Caki2 (cell line): ENCODE measurements around the gene AREL1. TPM values are rescaled to one million over a fixed set of nuclear protein-coding genes. Genes with fewer than 3 reads are reported as not detected.

ENCODE experiments used
- DNase-seq: peaks from one replicate; pipeline ENCODE4 v3.0.0-alpha.2; 2015; ENCODE audit warnings: low read depth
- in situ Hi-C: cut with HindIII; loops from 2 replicates; pipeline ENCODE4 v1.10.0; 2016; ENCODE audit warnings: low sequenced_read_pairs, low pct_unique_long_range_greater_than_20kb, mixed read lengths
- total RNA-seq: library from RNA; depleted of rRNA; stranded (reverse); fragments of >200 nt; shearing (Covaris generic); gene quantifications from 2 replicates; pipeline ENCODE4 v1.2.3, GENCODE V29; 2014; ENCODE audit warnings: low replicate concordance

AREL1 gene
- total RNA-seq, 1 experiment from 2014 or later = 15.2 TPM

DNA sequence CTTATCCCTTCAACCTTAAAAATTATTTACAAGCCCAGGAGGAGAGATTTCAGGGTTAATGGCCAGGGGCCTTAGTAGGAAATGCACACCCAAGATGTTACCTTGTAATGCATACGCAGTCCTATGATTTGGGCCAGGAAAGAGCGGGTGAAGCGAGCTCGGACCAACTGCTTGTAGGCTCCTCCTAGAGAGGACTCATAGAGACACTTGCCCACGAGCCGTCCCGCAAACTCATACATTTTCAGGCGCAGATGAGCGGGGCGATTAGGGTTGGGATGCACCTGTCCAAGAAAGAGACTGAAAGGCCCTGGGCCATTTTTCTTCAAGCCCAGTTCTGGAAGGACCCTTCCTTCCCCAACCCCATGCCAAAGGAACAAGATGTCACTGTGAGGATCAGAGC lies 43.0 kb downstream of the AREL1 start:
- in situ Hi-C loops = no loop called here
- no peak for DNase-seq

DNA sequence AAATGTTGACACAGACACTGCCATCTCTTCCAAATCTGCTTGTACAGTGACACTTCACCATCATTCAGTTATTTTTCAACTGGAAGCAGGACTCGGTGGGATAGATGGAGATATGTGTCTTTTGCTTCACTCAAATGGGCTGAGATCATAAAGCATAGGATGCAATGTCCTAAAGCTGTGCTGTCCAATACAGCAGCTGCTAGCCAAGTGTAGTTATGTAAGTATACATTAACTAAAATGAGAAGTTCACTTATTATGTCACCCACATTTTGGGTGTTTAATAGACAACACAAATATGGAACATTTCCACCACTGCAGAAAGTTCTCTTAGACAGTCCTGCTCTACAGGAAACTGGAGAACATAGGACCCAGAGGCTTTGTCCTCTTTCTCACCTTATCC lies 43.6 kb downstream of the AREL1 start:
- in situ Hi-C loops = no loop called here
- no peak for DNase-seq

DNA sequence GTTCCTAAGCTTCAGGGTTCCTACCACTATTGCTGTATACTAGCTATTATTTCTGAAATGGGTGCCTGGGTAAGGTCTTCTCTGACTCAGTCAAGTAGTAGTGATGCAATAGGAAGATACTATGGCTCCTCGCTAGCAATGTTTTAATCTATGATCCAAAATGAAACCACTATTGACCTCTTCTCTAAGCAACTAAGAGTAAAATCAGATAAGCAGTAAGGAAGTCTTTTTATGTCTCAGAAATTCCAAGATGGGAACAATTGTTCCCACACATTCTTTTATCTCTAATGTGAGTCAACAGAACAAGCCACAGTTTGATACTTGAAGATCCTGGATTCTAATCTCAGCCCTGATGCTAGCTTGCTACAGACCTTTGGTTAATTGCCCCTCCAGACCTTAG lies 45.1 kb downstream of the AREL1 start:
- in situ Hi-C loops = no loop called here
- no peak for DNase-seq

DNA sequence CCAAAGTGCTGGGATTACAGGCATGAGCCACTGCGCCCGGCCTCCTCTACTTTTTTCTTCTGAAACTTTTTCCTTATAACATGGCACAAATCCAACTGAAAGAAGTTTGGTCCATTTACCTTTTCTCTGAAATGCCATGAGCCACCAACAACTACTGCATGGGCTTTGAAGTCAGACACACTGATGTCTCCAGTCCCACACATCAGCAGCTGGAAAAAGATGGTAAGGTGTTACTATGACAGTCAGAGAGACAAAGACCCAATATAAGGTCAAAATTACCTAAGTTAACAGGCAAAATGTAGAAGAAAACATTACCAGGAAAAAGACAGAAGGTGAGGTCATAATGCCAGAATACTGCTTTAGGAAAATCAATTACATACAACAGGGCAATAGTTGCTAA lies 48.2 kb downstream of the AREL1 start:
- in situ Hi-C loops = no loop called here
- DNase-seq = no peak

DNA sequence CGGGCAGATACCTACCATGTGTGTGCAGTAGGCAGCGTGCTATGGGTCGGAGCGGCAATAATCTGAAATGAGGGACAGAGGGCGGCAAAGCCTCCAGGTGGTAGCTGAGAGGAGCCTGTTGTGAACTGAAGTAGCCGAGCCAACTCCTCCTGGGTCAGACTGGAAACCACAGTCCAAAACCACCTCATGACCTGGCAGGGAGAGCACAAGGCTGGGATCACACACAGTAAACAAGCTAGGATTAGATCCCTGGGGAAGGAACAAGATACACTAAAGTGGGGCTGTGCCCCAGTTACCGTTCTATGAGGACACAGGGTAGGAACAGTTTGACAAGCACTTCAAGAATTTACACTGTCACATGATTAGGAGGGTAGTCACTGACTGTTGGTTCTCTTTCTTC lies 49.0 kb downstream of the AREL1 start:
- DNase-seq = no peak
- in situ Hi-C loops = no loop called here

DNA sequence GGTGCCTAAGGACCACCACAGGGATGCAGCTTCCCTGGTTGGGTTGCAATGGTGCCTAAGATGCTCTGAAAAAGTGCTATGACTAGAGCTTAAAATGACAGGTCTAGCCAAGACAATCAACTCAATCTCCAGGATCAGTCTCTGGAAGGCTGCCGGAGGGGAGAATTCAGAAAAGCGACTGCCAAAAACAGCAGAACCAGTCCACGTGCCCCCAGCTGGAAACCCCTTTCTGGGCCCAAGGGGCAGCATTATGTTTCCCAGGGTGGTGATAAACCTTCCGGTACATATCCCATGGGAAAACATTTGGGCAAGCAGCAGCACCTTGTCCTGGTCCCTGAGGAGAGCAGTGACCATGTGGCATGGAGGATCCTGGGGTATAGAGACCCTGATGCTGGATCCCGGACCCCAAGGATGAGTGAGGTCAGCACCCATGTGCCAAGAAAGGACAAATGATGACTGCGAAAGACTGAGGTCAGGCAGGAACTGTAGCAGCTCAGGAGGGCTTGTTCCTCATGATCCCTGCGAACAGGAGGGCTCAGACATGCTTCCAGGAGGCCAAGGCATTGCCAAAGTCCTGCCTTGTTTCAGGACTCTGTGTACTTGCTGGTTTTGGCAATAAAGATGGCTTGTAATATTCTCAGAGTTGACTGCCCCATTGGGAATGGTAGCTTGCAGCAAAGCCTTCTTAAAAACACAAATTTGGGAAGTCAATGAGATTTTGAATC lies 51.0 kb downstream of the AREL1 start:
- in situ Hi-C loops = no loop called here
- DNase-seq = no peak

DNA sequence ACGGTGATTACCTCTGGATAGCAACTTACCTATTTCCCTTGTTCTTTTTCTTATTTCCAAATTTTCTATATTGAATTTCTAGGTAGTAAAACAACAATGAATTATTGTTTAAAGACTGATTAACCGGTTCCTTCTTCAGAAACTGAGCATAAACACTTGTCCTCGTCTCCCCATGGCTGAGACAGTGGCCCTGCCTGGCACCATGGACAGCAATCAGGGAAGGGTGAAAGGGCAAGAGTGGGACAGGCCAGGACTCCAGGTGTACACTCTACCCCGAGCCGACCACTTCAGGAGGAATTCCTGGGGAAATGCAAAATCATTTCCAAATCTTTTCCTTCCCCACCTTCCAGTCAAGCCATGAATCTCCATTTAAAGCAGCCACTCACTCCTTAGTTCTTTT lies 52.0 kb downstream of the AREL1 start:
- no peak for DNase-seq
- in situ Hi-C loops = no loop called here

DNA sequence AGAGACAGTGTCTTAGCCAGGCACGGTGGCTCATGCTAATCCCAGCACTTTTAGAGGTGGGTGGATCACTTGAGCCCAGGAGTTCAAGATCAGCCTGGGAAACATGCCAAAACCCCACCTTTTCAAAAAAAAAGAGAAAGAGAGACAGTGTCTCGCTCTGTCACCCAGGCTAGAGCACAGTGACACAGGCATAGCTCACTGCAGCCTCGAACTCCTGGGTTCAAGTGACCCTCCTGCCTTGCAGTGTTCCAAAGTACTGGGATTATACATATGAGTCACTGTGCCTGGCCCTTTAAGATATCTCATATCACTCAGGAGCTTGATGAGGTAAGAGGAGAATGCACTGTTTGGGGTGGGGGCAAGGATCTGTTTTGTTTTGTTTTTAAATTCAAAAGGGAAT lies 52.7 kb downstream of the AREL1 start:
- DNase-seq = peak; percentile 24
- in situ Hi-C loops = no loop called here

DNA sequence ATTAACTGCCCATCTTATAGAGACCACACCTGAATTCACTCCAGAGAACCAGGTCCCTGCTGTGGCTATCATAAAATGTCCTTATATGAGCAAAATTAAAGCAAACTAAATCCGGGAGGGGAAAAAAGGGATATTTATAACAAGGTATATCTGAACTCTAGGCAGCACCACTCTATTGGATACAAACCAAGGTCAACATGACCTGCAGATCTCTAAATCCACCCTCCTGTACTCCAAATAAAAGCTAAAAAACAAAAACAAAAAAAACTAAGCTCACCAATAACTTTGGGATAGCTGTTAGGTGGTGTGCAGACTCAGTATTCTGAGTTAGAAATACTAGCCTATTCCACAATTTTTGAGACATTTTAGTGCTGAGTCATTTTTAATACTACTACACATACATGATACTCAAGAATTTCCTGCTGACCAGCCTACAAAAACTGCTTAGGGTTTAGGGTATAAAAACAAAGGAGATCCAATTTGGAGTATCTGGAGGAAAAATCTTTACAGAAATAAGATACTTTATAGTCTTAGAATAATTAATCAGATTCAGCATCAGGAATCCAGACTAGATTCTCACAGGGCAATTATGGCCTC lies 54.2 kb downstream of the AREL1 start:
- in situ Hi-C loops = no loop called here
- DNase-seq = no peak

DNA sequence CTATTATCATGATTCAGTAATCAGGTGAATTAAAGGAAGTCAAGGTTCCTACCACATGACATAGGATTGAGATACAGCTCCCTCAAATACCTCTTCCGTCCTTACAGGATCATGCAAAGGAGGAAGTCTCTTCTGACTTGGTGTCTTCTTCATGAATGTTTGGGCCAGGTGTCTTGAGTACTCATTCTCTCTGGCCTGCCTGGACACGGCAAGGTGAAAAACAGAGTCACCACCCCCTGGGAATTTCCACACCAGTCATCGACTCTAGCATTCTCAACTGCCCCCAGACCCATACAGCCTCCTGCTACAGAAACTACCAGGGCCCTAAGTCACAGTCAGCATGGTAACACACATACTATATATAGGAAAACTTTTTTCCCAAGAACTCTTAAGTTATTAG lies 55.9 kb downstream of the AREL1 start:
- DNase-seq = no peak
- in situ Hi-C loops = no loop called here

DNA sequence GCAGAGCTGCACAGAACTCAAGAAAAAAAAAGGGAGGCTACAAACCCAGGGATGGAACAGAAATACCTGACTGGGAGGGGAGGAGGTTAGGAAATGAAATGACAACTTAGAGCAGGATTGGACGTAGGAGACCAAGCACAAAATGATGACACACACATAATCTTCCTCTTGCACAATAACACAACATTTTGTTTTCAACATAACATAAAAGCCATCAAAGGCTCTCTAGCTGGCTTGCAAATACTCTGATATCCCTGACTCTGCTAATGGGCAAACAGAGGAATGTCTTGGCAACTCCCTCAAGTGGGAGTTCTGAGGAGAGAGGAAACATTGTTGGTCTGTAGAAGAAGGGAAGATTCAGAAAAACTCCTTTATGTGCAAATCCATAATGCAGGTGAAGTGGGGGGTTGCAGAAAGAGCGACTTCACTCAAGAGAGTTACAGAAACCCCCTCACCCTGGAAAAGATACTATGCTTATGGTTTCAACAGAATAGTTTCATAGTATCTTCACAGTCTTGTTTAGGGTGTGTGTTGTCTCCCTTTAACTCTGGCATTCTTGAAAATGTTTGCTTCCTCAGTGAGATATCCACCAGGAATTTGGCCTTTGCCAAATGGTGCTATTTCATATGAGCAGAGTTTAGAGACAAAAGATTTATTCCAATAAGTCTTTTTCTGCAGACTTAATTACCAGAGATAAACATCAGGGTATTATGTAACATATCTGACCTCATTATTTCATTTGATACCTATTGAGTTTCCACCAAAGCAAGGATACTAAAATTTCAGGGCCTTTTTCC lies 57.1 kb downstream of the AREL1 start:
- no peak for DNase-seq
- in situ Hi-C loops = no loop called here

DNA sequence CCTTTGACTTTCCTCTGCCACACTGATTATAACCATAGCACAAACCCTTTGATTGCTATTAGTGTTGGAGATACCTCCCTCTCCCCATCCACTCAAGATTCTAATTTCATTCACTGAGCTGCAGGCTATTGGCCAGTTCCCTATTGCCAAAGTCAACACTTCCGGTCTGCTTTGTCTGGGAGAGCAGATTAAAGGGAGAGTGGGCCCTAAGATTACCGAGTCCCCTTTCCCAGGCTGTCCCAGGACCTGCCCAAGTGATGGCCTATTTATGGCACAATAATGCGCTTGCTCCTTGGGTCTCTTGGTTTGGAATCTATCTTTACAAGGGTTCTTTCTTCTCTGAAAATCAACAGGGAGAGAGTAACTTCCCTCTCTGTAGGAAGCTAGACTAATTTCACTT lies 57.9 kb downstream of the AREL1 start:
- no peak for DNase-seq
- in situ Hi-C loops = no loop called here

DNA sequence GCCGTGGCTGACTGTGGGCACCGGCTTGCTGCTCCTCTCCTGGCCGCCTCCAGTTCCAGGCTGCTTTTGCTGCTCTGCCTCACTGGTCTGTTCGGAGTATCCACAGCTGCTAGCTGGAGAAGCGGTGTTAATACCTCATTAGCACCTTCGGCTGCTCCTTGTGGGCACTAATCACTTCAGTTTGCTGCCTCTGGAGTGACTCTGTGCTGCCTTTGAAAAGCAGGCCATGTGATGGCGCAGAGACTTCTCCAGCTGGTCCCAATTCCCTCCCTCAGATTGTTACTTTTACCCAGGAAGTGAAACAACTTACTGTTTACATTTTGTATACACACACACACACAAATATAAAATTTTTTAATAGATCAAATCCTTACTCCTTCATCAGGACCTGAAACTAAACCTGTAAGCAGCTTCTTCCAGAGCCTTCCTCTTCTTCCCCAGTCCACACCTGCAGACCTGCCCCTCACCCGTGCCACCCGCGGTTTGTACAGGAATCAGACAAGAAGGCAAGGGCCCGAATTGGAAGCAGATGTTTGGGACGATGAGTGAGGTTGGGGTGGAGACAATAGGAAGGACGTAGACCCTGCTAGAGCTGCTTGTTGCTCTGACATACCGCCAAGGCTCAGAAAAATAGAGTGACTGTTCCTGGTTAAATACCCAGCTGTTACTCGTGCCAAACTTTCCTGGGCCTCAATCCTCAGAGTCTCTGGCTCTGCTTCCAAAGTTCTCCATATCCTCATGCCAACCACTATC lies 59.3 kb downstream of the AREL1 start:
- DNase-seq = no peak
- in situ Hi-C loops = no loop called here

DNA sequence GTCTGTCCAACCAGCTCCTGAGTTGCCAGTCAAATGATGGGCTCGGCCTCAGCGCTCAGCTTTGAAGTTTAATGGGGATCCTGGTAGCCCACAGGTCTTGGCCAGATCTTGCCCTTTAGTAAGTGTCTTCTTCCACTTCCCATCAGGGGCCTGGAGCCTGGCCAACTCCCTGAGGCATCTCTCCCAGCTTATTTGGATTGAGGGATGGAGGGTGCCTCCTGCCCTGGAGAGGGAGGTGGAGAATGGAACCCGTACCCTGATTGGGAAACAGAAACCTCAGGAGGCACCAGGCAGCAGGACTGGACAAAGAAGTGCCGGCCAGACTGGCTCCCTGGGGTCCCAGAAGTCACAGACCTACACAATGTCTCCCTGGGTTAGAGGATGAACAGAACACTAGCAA lies 60.3 kb downstream of the AREL1 start:
- in situ Hi-C loops = no loop called here
- no peak for DNase-seq

DNA sequence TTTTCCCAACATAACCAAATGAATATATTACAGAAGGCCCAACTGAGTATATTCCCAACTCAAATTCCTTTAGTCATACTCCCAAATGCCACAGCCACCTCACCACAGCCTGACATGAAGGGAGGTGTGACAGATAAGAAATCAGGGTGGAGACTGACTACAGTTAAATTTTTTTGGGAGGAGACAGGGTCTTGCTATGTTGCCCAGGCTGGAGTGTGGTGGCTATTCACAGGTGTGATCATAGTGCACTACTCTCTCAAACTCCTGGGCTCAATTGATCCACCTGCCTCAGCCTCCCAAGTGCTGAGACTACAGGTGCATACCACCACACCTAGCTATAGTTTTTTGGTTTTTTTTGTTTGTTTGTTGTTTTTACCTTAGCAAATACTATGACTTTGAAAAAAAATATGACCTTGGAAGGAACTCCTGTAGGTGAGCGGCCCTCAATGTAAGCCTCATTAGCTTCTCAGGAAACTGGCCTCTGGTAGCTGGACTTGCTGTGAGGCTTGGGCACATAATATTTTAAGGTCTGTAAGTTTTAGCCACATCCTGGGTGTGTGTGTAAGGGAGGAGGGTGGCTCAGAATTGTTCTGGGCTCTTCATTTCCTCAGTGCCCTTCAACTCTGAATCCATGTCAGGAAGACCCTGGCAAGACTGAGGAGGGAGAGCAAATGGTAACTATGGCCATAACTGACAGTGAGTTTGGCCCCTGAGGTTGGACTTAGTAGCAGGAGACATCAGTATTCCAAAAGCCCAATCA lies 61.8 kb downstream of the AREL1 start:
- no peak for DNase-seq
- in situ Hi-C loops = no loop called here

DNA sequence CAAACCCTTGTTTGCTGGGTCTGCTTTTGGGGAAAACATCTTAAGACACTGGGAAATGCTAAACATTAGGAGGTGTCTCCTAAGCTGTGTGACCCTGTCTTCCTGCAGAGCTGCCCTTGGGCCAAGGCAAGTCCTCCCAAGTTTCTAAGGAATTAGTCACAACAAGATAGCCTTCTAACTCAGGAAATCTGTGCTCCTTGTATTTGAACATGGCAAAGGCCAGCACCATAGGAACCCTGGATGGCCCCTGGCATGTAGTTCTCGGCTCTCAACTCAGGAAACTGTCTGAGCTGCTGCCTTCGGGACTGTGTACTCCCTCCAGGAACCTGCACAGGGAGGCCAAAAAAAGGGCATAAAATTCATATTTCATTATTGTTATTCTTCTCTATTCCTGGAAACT lies 63.2 kb downstream of the AREL1 start:
- in situ Hi-C loops = no loop called here
- DNase-seq = no peak

DNA sequence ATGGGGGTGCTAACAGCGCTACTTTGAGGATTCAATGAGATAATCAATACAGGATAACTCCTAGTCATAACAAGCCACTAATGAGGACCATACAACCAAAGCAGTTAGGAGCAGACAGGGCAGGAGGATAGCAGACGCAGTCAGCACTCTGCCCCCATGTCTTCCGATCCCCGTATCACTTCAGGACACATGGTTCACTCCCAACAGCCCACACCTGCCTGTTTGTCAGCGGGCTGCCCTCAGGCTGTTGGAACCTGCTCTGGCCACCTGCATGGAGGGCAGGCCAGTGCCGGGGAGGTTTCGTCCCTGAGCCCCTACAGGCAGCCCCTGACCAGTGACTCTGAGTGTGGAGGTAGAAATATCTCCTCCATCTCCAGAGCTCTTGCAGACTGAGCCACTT lies 63.7 kb downstream of the AREL1 start:
- in situ Hi-C loops = no loop called here

DNA sequence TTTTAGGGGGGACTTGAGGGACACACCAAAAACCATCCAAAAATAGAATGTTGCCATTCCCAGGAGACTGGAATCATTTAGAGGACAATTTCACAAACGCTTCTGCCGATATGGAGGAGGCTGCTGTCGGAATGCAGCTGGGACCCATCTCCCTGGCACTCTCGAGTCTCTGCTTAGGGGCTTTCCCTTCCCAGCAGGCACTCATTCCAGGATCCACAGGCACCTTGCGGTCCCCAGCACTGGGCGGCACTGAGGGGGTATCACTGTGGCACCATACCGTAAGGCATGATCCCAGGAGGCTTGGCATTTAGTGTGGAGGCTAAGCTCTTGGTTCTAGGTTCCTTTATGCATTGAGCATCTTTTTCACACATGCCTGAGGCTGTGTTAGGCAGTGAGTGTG lies 64.3 kb downstream of the AREL1 start:
- in situ Hi-C loops = no loop called here
- no peak for DNase-seq

More for the DNA sequence above, 63.7 kb downstream of the AREL1 start:
- DNase-seq = no peak
